ENCODE measurements around the gene TTI1. TPM values are rescaled to one million over a fixed set of nuclear protein-coding genes. Genes with fewer than 3 reads are reported as not detected.

The TTI1 gene
- total and polyA plus RNA-seq, 9 of the 15 experiments (the other 6 are each of a cell fraction or from before 2014, with no cell fraction given) = 9.8 to 55.1 (median 39.4) TPM

- Histone ChIP-seq H3K27ac (ENCODE audit: extremely low read depth, low read depth, low read length) (no peak overlapping the region), H3K79me2 (ENCODE audit: control insufficient read depth, insufficient read depth, low read length) (no peaks in the 10 kb centered on the region), H3K36me3 (ENCODE audit: control insufficient read depth, insufficient read depth, low read length) (peaks cover 32% of the 10 kb centered on the region; the same call in 1 of the 3 replicates), H3K4me2 (ENCODE audit: insufficient read depth, low read length) (no peak overlapping the region), H3K4me1 (replicated peaks in 1 of 2; ENCODE audit: control insufficient read depth in 2 of 2, insufficient read depth in 2 of 2, low read length in 2 of 2) (no peaks in the 10 kb centered on the region), H3K9me1 (ENCODE audit: control insufficient read depth, insufficient read depth, low read length) (no peaks in the 10 kb centered on the region), H3K4me3 (no peak overlapping the region), H4K20me1 (replicated peaks; ENCODE audit: control insufficient read depth, insufficient read depth, low read length) (0 out of 2 replicates have a peak, but pooled peaks cover 3% of the 10 kb centered on the region), H3K27me3 (ENCODE audit: control insufficient read depth in 2 of 2, insufficient read depth in 2 of 2, low read length in 2 of 2) (no peaks in the 10 kb centered on the region), H3K9ac (ENCODE audit: insufficient read depth in 1 of 2, low read depth in 2 of 2, low read length in 2 of 2) (no peak overlapping the region), H3K9me3 (replicated peaks; ENCODE audit: control insufficient read depth, insufficient read depth, low read depth, low read length) (no peaks in the 10 kb centered on the region), H2AFZ (ENCODE audit: low read depth, low read length) (no peak overlapping the region)
- POLR2A ChIA-PET = interaction anchor here (0.6 to 1.0 kb wide), 3 partner anchors 21 to 50 kb away, joined by 3 to 5 read pairs (median 4); no protein-coding TSS in a partner anchor
- no TSS peak for BruUV-seq (replicated peaks)
- no peak for ATAC-seq
- in situ Hi-C loops (cut with MboI) (no loop called here), intact Hi-C loops (cut with micrococcal nuclease) (no loop called here)
- no peak for FAIRE-seq
- 98% methylated on average over 5 of the region's 6 CpGs for WGBS (ENCODE audit: insufficient coverage, low coverage, missing lambda C conversion rate)
- DNase-seq (ENCODE audit: extremely low read depth in 1 of 4, low spot score in 3 of 4) = no peak
- CTCF ChIA-PET (ENCODE audit: low intra/inter-chr PET ratio) = no interaction called here
- no peak for TF ChIP-seq BRF2 (IDR thresholded peaks at IDR 0.05; ENCODE audit: borderline replicate concordance, insufficient read depth, insufficient read length)
- TF ChIP-seq LEF1 (IDR thresholded peaks at IDR 0.05) = no peak
- TF ChIP-seq NRF1 (conservative IDR thresholded peaks at IDR 0.05 in 1 of 2, IDR thresholded peaks at IDR 0.05 in 1 of 2) = no peak
- no peak for TF ChIP-seq SIRT6 (IDR thresholded peaks at IDR 0.05; ENCODE audit: low read depth, low read length)
- TF ChIP-seq SRSF1 (IDR thresholded peaks at IDR 0.05; ENCODE audit: low read depth, low read length) = no peak
- TF ChIP-seq KLF1 (tag; IDR thresholded peaks at IDR 0.05) = no peak
Measured at GRCh38 chr20:37980876-37981275, 52.4 kb downstream of the TTI1 start.
